Erythroblast (primary cell): ENCODE data around the gene SIL1.

Experiments
- GATA1 ChIP-seq: IDR thresholded peaks from 2 replicates; pipeline ENCODE4 v1.6.1; 2011; ENCODE audit warnings: low read depth, mild to moderate bottlenecking, control low read depth, low read length, moderate library complexity
- POLR2A ChIP-seq: IDR thresholded peaks from 2 replicates; pipeline ENCODE4 v1.6.1; 2011; ENCODE audit warnings: mild to moderate bottlenecking, low read length

DNA sequence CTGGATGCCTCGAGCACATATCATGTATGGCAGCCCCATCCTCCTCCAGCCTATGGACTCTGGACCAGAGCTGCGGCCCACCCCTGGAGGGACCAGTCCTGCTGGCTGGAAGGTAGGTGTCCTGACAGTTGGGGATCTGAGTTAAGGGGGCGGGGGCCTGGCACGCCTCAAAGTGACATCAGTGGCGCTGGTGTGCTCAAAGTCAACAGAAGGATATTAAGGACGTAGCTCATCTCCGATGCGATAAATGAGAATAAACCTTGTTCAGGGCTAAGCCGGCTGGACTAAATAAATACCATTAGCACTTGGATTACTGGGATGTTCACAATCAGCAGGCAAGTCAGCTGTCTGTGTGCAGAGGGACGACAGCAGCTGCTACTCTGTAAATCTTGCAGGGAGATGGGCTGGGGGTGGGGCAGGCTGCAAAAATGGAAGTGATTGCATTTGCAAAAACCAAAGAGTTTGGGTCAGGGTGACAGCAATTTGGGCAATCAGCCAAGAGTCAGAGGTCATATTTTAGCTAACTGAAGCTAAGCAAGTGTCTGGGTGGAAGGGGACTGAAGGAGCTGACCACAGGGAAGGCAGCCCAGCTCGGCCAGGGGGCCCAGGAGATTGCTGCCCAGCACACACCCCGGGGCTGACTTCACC, 243.0 kb downstream of the SIL1 start:
- TF ChIP-seq POLR2A (no peak), GATA1 (no peak)
